ENCODE data around the gene ADAMTSL2.
"Not testable (repeated sequence)": the region's sequence is repeated elsewhere in the genome, so short reads cannot be mapped to it uniquely, and the experiment has no call there.

The ADAMTSL2 gene

DNA sequence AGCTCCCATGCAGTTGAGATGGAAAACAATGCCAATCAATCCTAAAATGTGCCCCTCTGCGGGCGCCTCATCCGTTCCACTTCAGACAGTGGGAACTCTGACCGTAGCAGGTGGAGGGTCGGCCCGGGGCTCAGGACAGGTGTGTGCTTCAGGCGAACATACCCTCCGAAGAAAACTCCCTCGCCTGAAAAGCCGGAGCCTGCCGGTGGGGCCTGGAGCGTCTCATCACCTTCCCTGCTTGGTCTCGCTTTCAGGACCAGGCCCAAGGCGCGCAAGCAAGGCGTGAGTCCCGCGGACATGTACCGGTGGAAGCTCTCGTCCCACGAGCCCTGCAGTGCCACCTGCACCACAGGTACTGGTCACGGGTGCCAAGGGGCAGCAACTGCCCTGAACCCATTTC is 26.4 kb downstream of the ADAMTSL2 start:
- H3K4me3 ChIP-seq (ENCODE audit: low read depth, low read length), result no peak overlapping the region
- DNase-seq (ENCODE audit: low read depth, low spot score), result no peak
- TF ChIP-seq, protein P1, sequence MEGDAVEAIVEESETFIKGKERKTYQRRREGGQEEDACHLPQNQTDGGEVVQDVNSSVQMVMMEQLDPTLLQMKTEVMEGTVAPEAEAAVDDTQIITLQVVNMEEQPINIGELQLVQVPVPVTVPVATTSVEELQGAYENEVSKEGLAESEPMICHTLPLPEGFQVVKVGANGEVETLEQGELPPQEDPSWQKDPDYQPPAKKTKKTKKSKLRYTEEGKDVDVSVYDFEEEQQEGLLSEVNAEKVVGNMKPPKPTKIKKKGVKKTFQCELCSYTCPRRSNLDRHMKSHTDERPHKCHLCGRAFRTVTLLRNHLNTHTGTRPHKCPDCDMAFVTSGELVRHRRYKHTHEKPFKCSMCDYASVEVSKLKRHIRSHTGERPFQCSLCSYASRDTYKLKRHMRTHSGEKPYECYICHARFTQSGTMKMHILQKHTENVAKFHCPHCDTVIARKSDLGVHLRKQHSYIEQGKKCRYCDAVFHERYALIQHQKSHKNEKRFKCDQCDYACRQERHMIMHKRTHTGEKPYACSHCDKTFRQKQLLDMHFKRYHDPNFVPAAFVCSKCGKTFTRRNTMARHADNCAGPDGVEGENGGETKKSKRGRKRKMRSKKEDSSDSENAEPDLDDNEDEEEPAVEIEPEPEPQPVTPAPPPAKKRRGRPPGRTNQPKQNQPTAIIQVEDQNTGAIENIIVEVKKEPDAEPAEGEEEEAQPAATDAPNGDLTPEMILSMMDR (IDR thresholded peaks at IDR 0.05; ENCODE audit: low read depth, low read length), result no peak
- in situ Hi-C loops (cut with HindIII; ENCODE audit: low sequenced_read_pairs), result no loop called here

DNA sequence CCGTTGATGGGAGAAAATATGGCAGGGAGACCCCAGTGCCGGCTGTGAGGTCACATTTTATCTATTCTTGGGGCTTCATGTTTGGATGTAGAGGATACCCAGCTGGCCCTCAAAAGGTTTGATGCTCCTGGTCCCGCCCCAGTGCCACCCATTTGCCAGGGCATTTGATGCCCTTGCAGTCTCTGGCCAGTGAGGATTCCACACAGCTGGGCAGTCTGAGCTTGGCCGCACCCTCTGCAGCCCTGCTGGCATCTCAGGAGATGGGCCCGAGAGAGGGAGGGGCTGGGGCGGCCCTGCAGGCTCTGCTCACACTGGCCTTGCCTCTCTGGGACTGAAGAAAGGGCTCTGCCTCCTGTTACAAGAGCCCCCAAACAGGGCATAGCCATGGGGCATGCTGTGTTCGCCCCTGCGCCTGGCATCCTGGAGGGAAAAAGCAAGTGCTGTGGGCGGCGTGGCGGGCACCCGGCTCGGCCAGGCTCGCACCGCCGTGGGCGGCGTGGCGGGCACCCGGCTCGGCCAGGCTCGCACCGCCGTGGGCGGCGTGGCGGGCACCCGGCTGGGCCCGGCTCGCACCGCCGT is 27.6 kb downstream of the ADAMTSL2 start:
- H3K4me3 ChIP-seq (ENCODE audit: low read depth, low read length), result no peak overlapping the region
- DNase-seq (ENCODE audit: low read depth, low spot score), result no peak
- TF ChIP-seq, protein P1 (IDR thresholded peaks at IDR 0.05; ENCODE audit: low read depth, low read length), result no peak
- in situ Hi-C loops (cut with HindIII; ENCODE audit: low sequenced_read_pairs), result no loop called here

DNA sequence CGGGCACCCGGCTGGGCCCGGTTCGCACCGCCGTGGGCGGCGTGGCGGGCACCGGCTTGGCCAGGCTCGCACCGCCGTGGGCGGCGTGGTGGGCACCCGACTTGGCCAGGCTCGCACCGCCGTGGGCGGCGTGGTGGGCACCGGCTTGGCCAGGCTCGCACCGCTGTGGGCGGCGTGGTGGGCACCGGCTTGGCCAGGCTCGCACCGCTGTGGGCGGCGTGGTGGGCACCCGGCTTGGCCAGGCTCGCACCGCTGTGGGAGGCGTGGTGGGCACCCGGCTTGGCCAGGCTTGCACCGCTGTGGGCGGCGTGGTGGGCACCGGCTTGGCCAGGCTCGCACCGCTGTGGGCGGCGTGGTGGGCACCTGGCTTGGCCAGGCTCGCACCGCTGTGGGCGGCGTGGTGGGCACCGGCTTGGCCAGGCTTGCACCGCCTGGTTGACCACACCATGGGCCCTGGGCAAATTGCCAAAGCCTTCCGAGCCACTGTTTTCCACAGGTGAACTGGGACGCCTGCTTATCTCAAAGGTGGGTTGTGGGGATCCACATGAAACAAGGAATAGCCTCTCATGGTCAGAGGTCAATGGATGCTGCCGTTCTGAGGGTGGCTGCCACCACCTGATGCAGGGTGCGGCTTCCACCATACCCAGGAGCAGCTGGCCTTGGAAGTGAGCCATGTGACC is 28.2 kb downstream of the ADAMTSL2 start:
- in situ Hi-C loops (cut with HindIII; ENCODE audit: low sequenced_read_pairs), result no loop called here
- no peak overlapping the region for H3K4me3 ChIP-seq (ENCODE audit: low read depth, low read length)
- TF ChIP-seq, protein P1 (IDR thresholded peaks at IDR 0.05; ENCODE audit: low read depth, low read length), result no peak
- DNase-seq (ENCODE audit: low read depth, low spot score), result no peak

DNA sequence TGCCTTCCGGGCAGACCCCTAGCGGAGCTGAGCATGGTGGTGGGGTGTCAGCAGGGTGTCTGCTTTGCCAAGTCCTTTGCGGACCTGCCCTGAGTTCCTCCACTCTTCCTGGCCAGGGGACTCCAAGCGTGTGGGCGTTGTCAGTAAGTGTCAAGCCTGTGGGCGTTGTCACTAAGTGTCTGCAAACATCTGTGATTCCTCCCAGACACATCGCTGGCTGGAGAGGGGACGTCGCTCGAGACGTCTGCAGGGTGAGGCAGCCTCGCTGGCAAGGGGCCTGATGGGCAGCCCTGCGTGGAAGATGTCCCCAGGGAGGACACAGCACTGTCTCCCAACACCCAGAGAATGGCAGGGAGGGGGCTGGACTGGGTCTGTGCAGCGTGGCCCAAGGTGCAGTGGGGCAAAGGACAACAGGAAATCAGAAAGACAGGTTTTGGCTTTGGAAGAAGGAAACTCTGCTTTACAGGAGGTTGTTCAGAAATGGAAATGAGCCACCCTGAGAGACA is 28.8 kb downstream of the ADAMTSL2 start:
- in situ Hi-C loops (cut with HindIII; ENCODE audit: low sequenced_read_pairs), result no loop called here
- H3K4me3 ChIP-seq (ENCODE audit: low read depth, low read length), result no peak overlapping the region
- TF ChIP-seq, protein P1 (IDR thresholded peaks at IDR 0.05; ENCODE audit: low read depth, low read length), result no peak
- no peak for DNase-seq (ENCODE audit: low read depth, low spot score)

DNA sequence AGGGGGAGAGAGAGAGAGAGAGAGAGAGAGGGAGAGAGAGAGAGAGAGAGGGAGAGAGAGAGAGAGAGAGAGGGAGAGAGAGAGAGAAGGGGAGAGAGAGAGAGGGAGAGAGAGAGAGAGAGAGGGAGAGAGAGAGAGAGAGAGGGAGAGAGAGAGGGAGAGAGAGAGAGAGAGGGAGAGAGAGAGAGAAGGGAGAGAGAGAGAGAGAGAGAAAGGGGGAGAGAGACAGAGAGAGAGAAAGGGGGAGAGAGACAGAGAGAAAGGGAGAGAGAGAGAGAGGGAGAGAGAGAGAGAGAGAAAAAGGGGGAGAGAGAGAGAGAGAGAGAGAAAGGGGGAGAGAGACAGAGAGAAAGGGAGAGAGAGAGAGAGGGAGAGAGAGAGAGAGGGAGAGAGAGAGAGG is 29.3 kb downstream of the ADAMTSL2 start:
- DNase-seq (ENCODE audit: low read depth, low spot score); H3K4me3 ChIP-seq (ENCODE audit: low read depth, low read length); in situ Hi-C loops (cut with HindIII; ENCODE audit: low sequenced_read_pairs): not testable (repeated sequence)

DNA sequence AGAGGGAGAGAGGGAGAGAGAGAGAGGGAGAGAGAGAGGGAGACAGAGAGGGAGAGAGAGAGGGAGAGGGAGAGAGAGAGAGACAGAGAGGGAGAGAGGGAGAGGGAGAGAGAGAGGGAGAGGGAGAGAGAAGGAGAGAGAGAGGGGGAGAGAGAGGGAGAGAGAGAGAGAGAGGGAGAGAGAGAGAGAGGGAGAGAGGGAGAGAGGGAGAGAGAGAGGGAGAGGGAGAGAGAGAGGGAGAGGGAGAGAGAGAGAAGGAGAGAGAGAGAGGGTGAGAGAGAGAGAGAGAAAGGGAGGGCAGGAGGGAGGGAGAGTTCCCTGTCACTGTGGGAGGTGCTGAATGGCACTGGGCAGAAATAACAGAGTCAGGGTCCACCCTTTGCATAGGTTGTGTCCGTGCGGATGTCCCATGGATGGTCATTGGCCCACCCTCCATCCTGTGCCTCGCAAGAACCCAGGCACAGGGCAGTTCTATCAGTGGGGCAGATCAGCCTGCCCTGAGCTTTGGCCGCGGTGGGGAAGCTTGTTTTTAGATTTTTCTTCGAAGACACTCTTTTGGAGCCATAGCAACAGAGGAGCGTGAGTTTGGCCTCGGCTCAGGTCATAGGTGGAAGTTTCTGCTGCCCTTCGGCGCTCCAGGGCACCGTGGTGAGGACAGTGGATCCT is 30.1 kb downstream of the ADAMTSL2 start:
- TF ChIP-seq, protein P1 (IDR thresholded peaks at IDR 0.05; ENCODE audit: low read depth, low read length), result no peak
- DNase-seq (ENCODE audit: low read depth, low spot score), result no peak
- H3K4me3 ChIP-seq (ENCODE audit: low read depth, low read length), result no peak overlapping the region
- in situ Hi-C loops (cut with HindIII; ENCODE audit: low sequenced_read_pairs), result no loop called here

DNA sequence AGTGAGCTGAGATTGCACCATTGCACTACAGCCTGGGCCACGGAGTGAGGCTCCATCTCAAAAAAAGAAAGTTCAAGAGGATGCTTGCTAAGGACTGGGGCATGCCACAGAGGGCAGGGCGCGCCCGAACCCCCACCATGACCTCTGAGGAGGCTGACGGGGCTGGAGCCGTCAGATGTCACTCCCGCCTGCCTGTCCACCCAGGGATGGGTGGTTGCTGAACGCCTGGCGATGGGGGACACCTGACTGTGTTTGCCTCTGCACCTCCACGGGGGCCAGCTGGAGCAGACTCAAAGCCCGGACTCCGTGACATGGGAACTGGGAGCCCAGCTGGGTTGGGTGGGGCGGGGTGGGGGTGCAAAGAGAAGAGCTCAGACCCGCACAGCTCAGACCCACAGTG is 31.9 kb downstream of the ADAMTSL2 start:
- TF ChIP-seq, protein P1 (IDR thresholded peaks at IDR 0.05; ENCODE audit: low read depth, low read length), result no peak
- DNase-seq (ENCODE audit: low read depth, low spot score), result no peak
- in situ Hi-C loops (cut with HindIII; ENCODE audit: low sequenced_read_pairs), result no loop called here
- H3K4me3 ChIP-seq (ENCODE audit: low read depth, low read length), result no peak overlapping the region

All from astrocyte of the spinal cord (primary cell).